ENCODE results near the gene SCNN1A.

SCNN1A gene

DNA sequence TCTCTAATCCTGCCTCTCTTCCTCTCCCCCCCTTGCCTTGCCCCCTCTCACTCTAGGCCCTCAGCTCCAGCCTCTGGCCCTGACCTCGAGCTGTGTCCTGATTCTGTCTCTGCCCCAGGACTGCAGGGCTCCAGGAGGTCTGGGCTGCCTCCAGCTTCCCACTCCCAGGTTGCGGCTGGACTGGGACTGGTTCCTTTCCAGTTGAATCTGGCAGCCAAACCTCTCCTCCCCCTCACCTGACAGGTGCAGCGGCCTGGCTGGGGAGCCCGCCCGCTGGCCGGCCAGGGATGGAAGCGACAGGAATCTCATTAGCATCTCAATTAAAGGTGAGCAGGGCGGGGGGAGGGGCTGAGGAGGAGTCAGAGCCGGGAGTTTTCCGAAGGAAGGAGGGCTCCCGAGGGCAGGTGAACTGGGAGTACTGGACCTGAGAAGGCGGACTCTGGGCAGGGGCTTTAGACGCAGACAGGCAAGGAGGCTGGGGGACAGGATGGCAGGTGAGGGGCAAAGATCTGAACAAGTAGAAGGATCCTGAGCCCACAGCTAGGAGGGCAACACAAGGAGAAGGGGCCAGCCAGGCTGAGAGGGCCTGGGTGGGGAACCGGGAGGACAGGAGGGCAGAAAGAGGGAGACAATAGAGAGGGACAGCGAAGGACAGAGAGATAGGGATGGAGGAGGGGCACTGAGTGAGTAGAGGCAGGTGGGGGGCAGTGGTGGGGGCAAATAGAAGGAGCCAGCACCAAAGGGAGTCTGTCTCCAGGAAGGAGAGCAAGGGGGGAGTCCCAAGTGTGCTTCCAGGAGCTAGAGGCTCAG, at the start of gene SCNN1A:
Gene SCNN1A, minus strand, starts transcription at position 295 of the 810 bp plus-strand sequence. CDS start 780 bp downstream, outside the sequence.
- DNase-seq: peak; percentile 74 to 85 (median 82)

DNA sequence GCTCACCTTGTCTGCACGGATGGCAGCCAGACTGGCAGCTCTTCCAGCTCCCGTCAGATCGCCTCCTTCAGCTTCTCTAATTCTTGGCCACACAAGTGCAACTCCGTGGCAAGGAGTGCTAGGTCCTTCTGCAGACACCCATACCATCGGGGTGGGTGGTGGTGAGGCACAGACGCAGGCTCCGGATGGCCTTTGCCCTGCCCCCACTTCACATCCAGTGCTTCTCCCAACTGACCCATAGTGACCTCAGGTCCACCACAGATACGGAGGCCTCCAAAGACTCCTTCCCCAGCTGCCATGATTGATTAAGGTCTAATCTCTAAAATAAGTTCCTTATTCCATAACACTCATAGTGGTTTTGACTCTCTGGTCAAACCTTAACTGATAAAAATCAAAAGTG, 49.5 kb upstream of the SCNN1A start:
- DNase-seq: no peak

DNA sequence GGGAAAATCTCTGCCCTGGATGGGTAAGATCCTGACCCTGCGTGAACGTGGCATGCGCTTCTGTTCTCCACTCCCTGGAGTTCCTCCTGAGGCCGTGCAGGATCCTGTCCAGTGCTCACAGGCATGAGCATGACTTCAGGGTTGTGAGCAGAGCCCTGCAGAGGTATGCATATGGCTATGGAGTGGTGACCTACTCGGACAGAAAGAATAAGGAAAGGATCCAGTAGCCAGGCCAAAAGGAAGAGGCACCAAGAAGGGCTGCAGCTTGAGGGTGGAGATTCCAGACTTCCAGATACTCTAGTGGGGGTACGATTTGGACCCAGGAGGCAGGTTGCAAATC, 48.6 kb upstream of the SCNN1A start:
- DNase-seq: no peak

DNA sequence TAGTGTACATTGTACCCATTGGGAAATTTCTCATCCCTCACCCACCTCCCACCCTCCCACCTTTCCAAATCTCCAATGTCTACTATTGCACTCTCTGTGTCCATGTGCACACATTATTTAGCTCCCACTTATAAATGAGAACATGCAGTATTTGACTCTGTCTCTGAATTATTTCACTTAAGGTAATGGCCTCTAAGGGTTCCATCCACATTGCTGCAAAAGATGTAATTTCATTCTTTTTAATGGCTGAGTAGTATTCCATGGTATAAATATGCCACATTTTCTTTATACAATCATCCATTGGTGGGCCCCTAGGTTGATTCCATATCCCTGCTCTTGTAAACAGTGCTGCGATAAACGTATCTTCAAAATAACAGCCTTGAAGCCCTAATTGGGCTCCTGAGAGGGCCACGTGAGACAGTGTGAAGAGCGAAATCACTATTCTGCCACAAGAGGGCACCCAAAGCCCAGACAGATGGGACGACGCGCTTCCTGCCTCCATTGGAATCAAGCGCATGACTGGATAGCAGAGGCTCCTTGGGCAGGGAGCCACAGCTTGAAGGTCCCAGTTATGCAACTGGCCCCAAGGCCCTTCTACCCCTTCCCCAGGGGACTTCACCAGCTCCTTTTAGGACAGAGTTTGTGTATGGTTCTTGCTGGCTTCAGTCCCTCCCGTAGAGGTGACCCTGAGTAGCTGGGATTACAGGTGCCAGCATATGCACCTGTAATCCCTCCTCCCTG, 48.1 kb upstream of the SCNN1A start:
- DNase-seq: peak; percentile 81 to 96 (median 87)

DNA sequence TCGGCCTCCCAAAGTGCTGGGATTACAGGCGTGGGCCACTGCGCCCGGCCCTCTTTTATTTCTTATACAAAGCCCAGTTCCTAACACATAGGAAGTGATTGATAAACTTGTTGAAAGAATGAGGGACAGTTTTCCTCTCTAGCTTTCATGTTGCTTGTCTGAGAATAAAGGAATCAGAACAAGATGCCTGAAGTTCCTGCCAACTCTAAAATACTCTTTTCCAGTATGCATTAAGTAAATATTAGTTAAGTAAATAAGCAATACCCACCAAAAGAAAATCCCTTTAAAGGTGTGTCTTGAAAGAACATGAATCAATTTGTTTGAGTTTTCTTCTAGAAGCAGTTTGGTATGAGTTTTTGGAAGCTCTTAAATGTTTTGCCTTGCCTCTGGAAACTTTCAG, 45.0 kb upstream of the SCNN1A start:
- no peak for DNase-seq

DNA sequence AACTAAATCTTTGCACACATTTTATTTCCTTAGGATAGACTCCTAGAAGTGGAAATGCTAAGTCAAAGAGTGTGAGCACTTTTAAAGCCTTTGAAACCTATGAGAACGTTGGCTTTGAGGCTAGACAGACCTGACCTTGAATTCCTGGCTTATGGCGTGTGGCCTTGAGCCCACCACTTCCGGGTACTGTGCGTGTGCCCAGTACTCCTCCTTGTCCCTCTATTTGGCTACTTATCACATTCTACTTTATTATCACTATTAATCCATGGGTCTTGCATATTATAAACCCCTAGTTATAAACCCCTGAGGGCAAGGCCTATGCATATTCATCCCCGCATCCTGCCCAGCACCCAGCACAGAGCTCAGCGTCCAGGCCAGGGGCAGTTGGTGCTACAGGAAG, 43.4 kb upstream of the SCNN1A start:
- DNase-seq: no peak

DNA sequence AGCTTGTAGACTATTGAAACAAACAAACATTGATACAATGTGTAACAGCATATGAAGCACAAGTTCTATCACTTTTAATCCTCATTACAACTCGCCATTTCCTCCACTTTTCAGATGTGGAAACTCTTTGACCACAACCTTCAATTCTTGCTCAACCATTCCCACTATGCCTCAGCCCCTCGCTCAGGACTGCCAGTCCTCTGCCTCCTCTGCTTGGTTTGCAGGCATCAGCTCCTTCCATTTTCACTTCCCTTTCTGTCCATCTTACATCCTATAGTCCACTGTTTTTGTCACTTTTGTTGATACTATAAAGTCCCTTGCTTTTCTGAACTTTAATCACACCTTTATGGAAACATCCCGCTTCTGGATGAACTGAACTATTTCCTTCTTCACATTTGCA, 41.2 kb upstream of the SCNN1A start:
- no peak for DNase-seq

DNA sequence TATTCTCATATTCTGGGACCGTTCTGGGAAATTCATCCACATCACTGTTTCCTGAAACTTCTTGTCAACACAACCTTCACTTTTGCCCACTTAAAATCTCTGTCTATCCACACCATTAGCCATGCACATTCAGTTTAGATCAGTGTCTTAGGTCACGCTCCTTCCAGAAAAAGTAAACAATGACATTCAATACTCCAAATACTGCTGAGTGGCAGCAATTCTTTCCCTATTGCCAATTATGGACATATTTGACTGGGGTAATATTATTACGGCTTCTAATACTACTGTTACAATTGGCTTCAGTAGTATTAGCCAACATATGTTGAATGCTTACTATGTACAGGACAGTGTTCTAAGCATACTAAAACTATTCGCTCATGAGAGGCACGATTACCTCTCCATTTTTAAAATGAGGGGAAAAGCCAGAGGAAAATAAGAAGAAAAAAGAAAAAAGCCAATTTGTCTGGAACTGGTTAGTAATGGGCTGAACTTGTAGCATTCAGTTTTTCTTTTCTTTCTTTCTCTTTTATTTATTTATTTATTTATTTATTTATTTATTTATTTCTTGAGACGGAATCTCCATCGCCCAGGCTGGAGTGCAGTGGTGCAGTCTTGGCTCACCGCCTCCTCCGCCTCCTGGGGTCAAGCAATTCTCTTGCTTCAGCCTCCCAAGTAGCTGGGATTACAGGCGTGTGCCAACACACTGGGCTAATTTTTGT, 32.0 kb upstream of the SCNN1A start:
- peak in 1 of 3 experiments; percentile 40 for DNase-seq

DNA sequence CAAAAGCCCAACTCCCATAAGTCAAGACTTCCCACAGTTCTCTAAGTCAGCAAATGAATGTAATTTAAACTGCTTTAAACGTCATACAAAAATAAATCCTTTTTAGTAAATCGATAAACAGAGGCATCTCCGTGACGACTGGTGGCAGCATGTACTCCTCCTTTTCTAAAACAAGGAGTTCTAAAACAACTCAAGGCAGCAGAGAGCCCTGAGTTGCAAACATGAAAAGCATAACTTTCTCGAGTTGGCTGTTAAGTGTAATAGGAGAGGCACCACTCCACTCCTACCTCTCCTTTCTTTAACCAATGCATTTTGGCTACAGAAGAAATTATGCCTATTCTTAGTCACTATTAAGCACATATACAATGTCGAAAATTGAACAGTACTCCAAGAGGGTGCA, 30.6 kb upstream of the SCNN1A start:
- peak in 1 of 3 experiments; percentile 23 for DNase-seq

DNA sequence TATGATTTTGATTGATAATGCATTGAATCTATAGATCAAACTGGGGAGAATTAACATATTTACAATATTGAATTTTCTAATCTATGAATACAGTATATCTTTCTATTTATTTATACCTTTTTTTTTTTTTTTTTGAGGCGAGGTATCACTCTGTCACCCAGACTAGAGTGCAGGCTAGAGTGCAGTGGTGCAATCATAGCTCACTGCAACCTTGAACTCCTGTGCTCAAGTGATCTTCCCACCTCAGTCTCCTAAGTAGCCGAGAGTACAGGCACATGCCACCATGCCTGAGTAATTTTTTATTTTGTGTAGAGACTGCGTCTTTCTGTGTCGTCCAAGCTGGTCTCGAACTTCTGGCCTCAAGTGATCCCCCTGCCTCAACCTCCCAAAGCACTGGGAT, 29.0 kb upstream of the SCNN1A start:
- no peak for DNase-seq

DNA sequence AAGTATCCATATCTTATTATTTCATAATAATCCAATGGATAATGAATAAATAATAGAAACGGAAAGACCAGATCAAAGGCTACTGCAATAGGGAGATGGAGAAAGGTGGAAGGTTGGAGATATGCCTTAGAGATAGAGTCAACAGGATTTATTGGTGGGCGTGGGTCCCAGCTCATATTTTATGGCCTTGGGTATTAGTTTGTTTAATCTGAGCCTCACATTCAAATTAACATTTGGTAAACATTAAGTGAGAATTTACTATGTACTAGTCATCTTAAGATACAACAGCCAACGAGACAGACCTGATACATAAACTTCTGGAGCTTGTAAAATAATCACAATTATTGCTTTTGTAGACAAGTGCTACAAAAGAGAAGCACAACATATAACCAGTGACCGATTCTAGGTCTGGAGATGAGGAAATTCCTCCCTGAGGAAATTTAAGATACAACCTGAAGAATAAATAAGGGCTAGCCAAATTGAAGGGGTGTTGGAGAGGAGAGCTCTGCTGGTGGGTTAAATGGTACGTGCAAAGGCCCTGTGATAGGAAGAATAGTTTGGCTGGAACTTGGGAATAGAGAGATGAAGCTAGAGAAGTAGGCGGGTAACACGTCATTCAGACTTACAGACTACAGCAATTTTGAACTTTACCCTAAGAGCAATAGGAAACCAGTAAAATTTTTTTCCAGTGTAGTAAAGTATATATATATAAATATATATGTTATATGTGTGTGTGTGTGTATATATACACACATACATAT, 24.7 kb upstream of the SCNN1A start:
- DNase-seq: no peak

DNA sequence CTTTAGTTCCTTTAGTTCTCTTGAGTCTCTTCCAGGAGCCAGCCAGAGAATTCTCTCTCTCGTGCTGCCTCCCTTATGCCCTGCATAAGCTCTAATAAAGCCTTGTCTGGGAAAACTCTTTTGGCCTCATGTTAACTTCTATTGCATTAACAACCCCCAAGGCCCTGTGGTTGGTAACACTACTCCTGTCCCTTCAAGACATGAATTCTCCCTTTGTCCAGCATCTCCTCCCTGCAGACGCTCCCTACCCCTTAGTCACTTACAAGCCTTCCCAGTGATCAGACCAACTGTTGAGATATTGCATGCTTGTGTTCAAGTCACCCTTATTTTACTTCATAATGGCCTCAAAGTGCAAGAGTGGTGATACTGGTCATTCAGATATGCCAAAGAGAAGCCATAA, 20.7 kb upstream of the SCNN1A start:
- no peak for DNase-seq

DNA sequence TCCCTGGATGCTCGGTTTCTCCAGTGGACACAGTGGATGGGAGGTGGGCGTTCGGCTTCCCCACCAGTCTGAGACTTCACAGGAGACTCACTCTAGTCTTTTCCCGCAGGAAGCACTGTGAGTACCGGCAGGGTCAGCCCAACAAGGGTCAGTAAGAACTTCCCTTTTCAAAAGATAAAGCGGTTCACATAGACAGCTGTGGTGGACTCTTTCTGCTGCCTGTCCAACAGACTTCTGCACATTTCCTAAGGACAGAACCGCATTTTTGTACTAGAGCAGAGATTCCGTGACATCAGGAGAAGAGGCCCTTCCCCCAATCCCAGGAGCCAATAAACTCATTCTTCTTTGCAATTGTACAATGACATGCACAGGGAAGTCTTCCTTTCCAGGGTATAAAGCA, 19.0 kb upstream of the SCNN1A start:
- DNase-seq: no peak

DNA sequence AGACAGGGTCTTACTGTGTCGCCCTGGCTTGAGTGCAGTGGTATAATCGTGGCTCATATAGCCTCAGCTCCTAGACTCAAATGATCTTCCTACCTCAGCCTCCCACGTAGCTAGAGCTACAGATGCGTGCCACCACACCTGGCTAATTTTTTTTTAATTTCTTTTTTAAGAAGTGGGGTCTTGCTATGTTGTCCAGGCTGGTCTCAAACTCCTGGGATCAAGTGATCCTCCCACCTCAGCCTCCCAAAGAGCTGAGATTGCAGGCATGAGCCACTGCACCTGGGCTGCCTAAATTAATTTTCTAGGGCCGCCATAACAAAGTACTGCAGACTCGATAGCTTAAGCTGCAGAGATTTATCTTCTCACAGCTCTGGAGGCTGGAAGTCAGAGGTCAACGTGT, 17.7 kb upstream of the SCNN1A start:
- DNase-seq: no peak

DNA sequence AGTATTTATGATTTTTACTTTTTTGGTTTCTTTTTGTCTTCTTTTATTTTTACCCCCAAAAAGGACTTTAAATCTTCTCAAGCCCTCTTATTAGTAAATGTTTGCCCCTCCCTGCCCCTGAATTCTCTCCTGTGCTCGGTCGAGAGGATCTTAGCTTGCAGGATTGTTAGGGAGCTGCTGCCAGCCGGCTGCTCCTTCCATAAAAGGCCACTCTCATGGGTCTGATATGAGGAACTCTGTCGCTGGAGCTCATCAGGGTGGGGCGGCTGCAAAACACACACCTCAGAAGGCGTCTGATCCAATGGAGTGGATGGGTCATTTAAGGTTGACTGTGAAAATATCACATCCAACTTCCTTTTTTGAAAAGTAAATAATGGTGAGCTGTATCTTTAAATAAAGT, 17.1 kb upstream of the SCNN1A start:
- peak in 2 of 3 experiments; percentile 11 to 67 for DNase-seq

DNA sequence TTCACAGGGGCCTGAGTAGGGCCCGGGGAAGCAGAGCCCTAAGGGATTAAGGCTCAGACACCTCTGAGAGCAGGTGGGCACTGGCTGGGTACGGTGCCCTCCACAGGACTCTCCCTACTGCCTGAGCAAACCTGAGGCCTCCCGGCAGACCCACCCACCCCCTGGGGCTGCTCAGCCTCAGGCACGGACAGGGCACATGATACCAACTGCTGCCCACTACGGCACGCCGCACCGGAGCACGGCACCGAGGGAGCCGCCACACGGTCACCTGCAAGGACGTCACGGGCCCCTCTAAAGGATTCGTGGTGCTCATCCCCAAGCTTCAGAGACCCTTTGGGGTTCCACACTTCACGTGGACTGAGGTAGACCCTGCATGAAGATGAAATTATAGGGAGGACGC, 15.7 kb upstream of the SCNN1A start:
- no peak for DNase-seq

DNA sequence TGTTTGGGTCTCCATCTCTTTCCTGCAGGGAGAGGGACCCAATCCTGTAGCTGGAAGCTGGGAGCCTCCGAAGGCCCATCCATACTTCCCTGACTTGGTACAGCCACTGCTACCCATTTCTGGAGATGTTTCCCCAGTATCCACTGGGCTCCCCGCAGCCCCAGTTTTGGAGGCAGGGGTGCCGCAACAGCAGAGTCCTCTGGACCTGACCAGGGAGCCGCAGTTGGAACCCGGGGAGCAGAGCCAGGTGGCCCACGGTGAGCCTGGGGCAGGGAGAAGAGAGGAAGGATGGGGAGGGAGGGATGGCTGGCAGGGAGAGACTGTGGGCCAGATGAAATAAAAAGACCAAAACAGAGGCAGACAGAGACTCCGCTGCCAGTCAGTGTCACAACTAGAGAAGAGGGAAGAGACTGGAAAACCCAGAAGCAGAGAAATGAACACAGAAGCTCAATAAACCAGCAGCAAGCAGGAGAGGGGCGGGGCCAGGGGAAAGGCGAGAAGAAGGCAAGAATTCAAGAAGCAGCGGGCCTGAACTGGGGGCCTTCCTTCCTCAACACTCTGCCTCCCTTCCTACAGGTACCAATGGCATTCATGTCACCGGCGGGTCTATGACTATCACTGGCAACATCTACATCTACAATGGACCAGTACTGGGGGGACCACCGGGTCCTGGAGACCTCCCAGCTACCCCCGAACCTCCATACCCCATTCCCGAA, 14.9 kb upstream of the SCNN1A start:
- no peak for DNase-seq

DNA sequence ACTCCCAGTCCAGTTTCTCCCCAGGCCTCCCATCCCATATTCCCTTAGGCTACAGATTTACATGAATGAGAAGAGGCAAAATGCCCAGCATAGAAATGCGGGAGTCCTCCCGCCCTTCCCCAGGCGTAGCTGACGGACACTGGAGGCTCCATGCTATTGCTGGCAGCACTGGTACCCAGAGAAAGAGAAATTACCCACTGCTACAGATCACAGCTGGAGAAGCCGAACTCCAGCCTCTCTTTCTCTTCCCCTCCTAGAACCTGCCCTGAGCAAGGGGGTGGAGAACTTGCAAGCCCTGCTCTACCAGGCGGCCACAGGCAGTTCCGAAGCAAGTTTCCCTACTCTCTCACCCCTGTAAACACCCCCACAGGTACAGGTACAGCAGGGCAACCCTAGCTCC, 12.2 kb upstream of the SCNN1A start:
- no peak for DNase-seq

DNA sequence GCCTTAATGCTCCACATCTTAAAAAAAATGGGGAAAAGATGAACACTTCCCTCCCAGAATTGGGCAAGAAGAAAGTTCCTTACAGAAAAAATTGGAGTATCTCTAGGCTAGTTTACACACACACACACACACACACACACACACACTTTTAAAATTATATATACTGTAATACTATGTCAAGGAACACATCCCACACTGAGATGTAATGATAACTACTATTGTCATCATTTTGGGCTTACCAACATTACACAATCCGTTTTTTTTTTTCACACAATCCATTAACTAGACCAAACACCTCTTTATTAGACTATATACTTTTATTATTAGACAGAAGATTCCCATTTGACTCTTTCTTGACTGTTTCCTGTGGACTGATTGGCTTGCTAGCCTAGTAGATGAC, 11.1 kb upstream of the SCNN1A start:
- DNase-seq: no peak

DNA sequence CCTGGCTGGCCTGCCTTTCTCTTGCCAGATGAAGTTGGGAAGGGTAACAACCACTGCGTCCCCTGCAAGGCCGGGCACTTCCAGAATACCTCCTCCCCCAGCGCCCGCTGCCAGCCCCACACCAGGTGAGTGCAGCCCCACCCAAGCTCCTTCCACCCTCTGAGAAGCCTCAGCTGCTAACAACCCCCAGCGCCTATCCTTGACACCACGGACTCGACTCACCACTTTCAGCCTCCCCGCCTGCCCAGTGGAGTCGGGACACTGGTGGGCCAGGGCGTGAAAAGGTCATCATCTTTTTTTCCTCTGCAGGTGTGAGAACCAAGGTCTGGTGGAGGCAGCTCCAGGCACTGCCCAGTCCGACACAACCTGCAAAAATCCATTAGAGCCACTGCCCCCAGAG, 10.7 kb upstream of the SCNN1A start:
- no peak for DNase-seq

DNA sequence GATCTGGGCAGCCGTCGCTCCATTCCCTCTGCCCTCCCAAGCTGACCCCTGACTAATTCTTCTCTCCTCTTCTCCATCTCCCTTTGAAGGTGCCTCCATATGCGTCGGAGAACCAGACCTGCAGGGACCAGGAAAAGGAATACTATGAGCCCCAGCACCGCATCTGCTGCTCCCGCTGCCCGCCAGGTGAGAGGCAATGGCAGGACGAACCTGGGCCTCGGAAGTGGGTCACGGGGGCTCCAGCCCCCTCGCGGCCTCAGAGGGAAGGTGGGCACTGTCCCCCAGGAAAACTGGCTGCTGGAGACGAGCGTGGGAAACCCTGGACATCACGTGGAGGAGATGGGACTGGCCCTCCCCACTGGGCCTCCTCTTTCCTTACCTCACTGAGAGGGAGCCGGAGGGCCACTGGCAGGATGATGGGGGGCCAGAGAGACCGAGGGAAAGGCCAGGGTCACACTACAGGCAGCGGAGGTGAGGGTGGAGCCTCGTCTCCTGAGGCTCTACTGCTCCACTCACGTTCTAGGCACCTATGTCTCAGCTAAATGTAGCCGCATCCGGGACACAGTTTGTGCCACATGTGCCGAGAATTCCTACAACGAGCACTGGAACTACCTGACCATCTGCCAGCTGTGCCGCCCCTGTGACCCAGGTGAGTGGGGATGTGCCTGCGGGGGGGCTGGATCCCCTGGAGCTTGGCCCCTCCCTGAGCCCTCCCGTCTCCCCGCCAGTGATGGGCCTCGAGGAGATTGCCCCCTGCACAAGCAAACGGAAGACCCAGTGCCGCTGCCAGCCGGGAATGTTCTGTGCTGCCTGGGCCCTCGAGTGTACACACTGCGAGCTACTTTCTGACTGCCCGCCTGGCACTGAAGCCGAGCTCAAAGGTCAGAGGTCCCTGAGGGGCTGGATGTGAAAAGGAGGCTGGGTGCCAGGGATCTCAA, 9.4 kb upstream of the SCNN1A start:
- no peak for DNase-seq

Data from NCI-H1417 (cell line).